ENCODE measurements around the gene BCR. TPM values are rescaled to one million over a fixed set of nuclear protein-coding genes. Genes with fewer than 3 reads are reported as not detected.

Gene BCR
- total and polyA plus RNA-seq, 2 of the 8 experiments (the other 6 are each of a cell fraction or from before 2014, with no cell fraction given), result 66.7 to 130 TPM

- no peak for TF ChIP-seq E2F6 (IDR thresholded peaks at IDR 0.05)
- no peak for TF ChIP-seq GTF2F1 (IDR thresholded peaks at IDR 0.05; ENCODE audit: borderline replicate concordance, low read depth, low read length)
- TF ChIP-seq CEBPB (IDR thresholded peaks at IDR 0.05; ENCODE audit: low read depth, low read length), result no peak
- TF ChIP-seq, protein P1, sequence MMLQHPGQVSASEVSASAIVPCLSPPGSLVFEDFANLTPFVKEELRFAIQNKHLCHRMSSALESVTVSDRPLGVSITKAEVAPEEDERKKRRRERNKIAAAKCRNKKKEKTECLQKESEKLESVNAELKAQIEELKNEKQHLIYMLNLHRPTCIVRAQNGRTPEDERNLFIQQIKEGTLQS (IDR thresholded peaks at IDR 0.05; ENCODE audit: insufficient read depth, low read depth, low read length), result no peak
- TF ChIP-seq TBP (IDR thresholded peaks at IDR 0.05; ENCODE audit: low read depth, low read length), result no peak
- TF ChIP-seq RBBP5 (IDR thresholded peaks at IDR 0.05; ENCODE audit: borderline replicate concordance, low read depth, low read length), result no peak
- TF ChIP-seq JUN (IDR thresholded peaks at IDR 0.05; ENCODE audit: low read depth, low read length), result no peak
Observed at GRCh38 chr22:23233752-23234408, 53.6 kb downstream of the BCR start (continued).

All from H1 (cell line).